ENCODE measurements around the gene TNS3.

The TNS3 gene

DNA sequence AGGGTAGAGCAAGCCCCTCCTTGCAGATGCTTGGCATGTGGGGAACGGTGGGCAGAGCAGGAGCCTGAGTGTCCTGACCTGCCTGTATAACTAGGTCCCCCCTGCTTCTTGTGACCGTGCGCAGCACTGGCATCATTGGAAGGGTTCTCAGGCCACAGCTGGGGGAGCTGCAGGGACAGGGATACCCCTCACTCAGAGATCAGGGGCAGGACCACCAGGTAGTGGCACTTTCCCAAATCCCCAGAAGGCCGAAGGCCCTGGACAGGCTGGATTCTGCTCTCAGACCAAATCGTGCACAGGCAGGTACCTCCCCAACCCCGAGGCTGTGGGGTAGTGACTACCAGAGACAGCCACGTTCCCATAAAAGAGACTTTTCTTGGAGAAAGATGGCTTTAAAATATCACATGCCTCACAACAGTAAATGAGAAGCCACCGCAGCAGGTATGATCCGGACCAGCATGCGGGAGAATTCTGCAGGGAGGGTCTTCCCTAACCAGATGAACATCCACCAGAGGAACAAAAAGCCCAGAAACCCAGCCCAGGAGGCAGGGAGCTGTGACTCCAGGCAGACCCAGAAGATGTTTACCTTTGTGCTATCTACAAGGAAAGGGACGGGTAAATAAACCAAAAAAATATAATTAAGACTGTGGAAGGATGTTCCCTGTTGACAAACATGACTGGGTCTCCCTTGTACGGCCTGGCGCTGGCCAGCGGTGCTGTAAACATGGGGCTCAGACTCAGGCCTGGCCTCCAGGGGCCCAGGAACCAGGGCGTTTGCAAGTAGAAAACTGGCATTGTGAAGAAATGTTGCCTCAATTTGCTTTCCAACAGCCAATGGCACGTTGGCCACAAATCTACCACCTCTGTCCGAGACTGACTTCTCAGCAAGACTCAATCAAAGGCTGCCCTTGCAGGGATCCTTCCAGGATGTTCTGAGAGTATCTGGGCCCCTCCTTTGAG is 180.0 kb downstream of the TNS3 start:
- Mint-ChIP-seq H3K27me3 (ENCODE audit: low read depth) (no peaks in the 10 kb centered on the region), H3K9me3 (no peaks in the 10 kb centered on the region), H3K36me3 (ENCODE audit: low read depth) (no peaks in the 10 kb centered on the region), H3K4me3 (no peak overlapping the region), H3K27ac (no peak overlapping the region), H3K4me1 (ENCODE audit: low read depth) (no peaks in the 10 kb centered on the region)

DNA sequence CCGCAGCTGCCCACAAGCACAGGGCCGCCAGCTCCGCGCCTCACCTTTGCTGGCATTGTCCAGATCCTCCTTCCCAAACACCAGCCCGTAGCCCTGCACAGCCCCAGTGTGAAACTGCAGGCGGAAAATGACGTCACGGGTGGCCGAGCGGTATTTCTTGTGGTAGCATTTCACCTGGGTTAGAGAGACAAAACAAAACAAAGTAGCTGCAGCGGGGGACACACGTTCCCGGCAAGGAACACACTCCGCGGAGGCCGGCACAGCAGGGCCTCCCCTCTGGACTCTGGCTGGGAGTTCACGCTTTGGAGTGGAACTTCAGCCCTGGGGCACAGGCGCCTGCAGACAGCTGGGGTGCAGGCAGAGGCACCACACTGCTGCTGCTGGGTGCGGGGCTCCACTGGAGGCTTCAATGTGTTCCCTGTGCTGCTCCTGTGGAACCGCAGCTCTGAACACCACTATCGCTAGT is 181.1 kb downstream of the TNS3 start:
- H3K4me3 Mint-ChIP-seq = no peak overlapping the region
- no peaks in the 10 kb centered on the region for H3K4me1 Mint-ChIP-seq (ENCODE audit: low read depth)
- H3K9me3 Mint-ChIP-seq = no peaks in the 10 kb centered on the region
- no peaks in the 10 kb centered on the region for H3K27me3 Mint-ChIP-seq (ENCODE audit: low read depth)
- no peak overlapping the region for H3K27ac Mint-ChIP-seq
- no peaks in the 10 kb centered on the region for H3K36me3 Mint-ChIP-seq (ENCODE audit: low read depth)

DNA sequence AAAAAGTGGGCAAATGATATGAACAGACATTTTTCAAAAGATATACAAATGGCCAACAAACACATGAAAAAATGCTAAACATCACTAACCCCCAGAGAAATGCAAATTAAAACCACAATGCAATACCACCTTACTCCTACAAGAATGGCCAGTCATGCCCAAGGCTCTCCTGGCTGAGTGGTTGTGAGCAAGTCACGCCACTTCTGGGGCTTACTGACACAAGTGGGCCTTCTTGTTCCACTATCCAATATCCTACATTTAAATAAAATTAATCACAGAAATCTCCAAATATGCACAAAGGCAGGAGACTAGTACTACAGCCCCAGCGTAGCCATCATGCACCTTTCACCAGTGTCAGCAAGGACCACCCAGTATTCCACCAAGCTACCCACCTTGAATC is 181.9 kb downstream of the TNS3 start:
- H3K4me3 Mint-ChIP-seq = no peak overlapping the region
- H3K36me3 Mint-ChIP-seq (ENCODE audit: low read depth) = no peaks in the 10 kb centered on the region
- H3K4me1 Mint-ChIP-seq (ENCODE audit: low read depth) = no peaks in the 10 kb centered on the region
- H3K27me3 Mint-ChIP-seq (ENCODE audit: low read depth) = no peaks in the 10 kb centered on the region
- H3K27ac Mint-ChIP-seq = no peak overlapping the region
- H3K9me3 Mint-ChIP-seq = no peaks in the 10 kb centered on the region

DNA sequence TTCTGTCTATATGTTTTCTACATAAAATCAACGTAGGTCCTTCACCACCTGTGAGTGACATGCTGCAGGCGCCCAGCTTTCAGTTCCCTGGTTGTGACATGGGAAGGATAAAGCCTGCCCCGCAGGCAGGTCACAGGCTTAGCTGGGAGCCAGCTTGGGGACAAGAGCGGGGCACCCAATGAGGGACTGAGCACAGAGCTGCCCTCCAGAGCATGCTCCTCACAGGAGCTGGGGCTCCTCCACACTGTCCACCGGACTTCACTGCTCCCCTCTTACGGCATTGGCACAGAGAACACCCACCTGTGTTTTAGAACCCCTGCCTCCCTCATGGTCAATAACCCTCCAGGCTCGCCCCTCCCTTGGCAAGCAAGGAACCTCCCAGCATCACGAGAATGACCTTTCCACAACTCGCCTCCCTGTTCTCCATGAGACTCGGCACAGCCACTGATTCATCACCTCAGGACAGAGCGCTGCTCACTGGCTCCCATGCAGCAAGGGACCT is 187.1 kb downstream of the TNS3 start:
- H3K27me3 Mint-ChIP-seq (ENCODE audit: low read depth) = no peaks in the 10 kb centered on the region
- no peaks in the 10 kb centered on the region for H3K36me3 Mint-ChIP-seq (ENCODE audit: low read depth)
- no peaks in the 10 kb centered on the region for H3K4me1 Mint-ChIP-seq (ENCODE audit: low read depth)
- no peak overlapping the region for H3K4me3 Mint-ChIP-seq
- H3K9me3 Mint-ChIP-seq = no peaks in the 10 kb centered on the region
- H3K27ac Mint-ChIP-seq = no peak overlapping the region

DNA sequence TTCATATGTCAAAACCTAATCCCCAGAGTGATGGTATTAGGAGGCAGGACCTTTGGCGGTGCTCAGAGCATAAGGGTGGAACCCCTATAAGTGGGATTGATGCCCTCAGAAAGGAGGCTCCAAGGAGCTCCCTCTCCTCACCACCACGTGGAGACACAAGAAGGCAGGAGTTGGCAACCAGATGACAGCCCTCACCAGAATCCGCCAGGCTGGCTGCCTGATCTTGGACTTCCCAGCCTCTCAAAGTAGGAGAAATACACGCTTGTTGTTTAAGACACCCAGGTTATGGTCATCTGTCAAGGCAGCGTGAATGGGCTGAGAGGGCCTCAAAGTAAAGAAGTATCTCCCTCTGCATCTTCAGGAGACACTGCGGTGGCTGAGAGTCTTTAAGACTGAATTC is 187.7 kb downstream of the TNS3 start:
- H3K9me3 Mint-ChIP-seq = no peaks in the 10 kb centered on the region
- H3K4me3 Mint-ChIP-seq = no peak overlapping the region
- H3K36me3 Mint-ChIP-seq (ENCODE audit: low read depth) = no peaks in the 10 kb centered on the region
- H3K27ac Mint-ChIP-seq = no peak overlapping the region
- no peaks in the 10 kb centered on the region for H3K27me3 Mint-ChIP-seq (ENCODE audit: low read depth)
- H3K4me1 Mint-ChIP-seq (ENCODE audit: low read depth) = no peaks in the 10 kb centered on the region

DNA sequence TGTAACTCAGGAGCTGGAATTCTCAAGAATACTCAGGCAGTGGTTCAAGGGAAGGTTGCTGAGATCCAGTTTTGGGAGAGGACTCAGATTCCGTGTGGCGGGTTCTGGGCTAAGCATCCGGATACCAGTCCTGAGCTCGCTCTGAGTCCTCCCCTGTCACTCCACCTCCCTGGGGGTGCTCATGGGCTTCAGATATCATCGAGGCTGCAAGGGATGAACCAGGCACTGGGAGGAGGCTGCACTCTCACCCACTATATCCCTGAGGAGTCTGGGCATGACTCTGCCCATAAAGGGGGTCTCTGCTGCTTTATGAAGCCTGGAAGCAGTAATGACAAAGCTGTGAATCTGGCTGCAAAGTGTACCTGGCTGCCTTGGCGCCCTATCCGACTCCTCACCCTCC is 188.5 kb downstream of the TNS3 start:
- no peak overlapping the region for H3K4me3 Mint-ChIP-seq

DNA sequence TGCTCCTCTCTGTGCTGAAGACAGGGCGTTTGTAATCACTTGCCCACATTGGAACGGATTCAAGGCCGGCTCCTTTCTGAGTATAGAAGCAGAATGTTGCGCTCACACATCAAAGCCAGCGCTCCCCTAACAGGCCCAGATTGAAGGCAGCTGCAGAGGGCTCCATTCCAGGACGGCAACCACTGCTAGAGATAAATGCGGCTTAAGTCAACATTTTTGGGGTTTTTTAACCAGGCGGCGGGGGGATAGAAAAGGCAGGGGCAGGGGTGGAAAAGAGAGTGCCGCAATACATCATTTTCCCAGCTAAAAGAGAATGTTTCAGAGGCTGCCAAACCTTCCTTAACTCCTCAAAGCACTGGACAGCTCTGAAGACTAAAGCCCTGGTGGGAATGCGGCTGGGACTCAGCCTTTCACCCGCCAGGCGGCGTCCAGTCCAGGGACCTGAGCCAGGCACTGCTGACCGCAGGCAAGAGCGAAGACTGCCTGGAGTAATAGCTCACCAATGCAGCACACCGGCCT is 189.6 kb downstream of the TNS3 start:
- Mint-ChIP-seq H3K27ac (no peak overlapping the region), H3K4me3 (no peak overlapping the region), H3K9me3 (no peaks in the 10 kb centered on the region), H3K27me3 (ENCODE audit: low read depth) (no peaks in the 10 kb centered on the region), H3K4me1 (ENCODE audit: low read depth) (no peaks in the 10 kb centered on the region), H3K36me3 (ENCODE audit: low read depth) (no peaks in the 10 kb centered on the region)

More for the DNA sequence above, 188.5 kb downstream of the TNS3 start:
- Mint-ChIP-seq H3K4me1 (ENCODE audit: low read depth) (no peaks in the 10 kb centered on the region), H3K36me3 (ENCODE audit: low read depth) (no peaks in the 10 kb centered on the region), H3K27me3 (ENCODE audit: low read depth) (no peaks in the 10 kb centered on the region), H3K9me3 (no peaks in the 10 kb centered on the region), H3K27ac (no peak overlapping the region)

DNA sequence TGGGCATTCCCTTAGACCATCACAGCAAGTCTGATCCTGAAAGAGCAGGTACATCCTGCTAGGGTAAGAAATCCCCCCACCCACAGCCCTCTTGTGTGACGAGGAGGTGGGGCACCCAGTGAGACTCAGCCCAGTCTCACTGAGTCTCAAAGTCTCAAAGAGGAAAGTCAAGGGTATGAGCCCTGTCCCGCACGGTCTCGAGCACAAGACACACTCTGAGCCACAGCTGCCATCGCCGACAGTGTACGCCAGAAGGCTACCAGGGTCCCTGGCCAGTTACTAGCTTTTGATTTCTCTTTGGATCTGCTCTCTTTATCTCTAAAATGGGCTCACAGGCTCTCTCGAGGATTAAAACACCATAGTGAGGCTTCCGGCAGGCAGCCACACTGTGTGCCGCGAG is 190.2 kb downstream of the TNS3 start:
- Mint-ChIP-seq H3K36me3 (ENCODE audit: low read depth) (no peaks in the 10 kb centered on the region), H3K4me1 (ENCODE audit: low read depth) (no peaks in the 10 kb centered on the region), H3K27ac (no peak overlapping the region), H3K9me3 (no peaks in the 10 kb centered on the region), H3K4me3 (no peak overlapping the region), H3K27me3 (ENCODE audit: low read depth) (no peaks in the 10 kb centered on the region)

DNA sequence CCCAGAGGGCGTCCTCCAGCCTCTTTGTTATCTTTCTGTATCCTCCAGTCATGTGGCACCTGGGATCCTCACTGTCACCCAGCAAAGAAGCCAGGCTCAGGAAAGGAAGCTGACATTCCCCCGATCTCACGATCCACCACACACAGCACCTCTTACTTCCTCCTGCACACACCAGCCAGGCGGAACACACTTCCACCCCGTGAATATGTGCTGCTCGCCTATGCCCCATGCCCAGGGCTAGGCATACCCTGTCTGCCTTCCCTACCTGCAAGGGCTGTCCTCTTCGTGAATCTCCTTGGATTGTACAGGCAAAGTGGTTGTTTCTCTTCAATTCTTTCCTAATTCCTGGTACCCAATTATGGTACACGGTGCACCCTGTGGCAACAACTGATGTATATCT is 191.0 kb downstream of the TNS3 start:
- Mint-ChIP-seq H3K9me3 (no peaks in the 10 kb centered on the region), H3K36me3 (ENCODE audit: low read depth) (no peaks in the 10 kb centered on the region), H3K27me3 (ENCODE audit: low read depth) (no peaks in the 10 kb centered on the region), H3K27ac (no peak overlapping the region), H3K4me1 (ENCODE audit: low read depth) (no peaks in the 10 kb centered on the region), H3K4me3 (no peak overlapping the region)

DNA sequence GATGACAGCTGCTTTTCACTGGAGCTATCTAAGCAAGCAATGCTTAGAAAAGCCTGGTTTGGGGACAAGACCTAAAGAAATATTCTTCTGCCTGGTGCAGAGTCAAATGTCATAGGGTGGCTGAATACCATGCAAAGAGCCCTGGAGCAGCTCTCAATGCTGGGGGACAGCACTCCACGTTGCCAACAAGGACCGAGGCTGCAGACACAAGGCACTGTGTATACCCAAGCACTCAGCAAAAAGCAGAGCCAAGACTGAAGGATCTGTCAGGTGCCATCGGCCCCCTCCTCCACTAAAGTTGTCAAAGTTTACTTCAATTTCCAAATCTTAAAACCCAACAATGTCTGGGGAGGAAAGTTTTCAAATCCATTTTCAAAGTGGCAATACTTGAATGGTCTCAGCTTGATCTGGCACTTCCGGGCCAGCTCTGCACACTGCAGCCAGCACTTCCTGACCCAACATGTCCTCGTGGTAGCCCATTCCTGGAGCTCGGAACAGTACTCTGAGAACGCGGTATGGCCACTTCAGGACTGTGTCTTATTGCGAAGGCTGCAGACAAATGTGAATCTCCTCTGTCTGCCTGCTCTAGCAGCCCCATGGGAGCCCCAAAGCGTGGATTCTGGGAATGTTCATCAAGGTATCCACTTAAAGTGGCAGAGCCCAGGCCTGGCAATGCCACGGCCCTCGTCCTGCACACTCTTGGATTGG is 191.8 kb downstream of the TNS3 start:
- no peaks in the 10 kb centered on the region for H3K27me3 Mint-ChIP-seq (ENCODE audit: low read depth)
- no peaks in the 10 kb centered on the region for H3K9me3 Mint-ChIP-seq
- H3K36me3 Mint-ChIP-seq (ENCODE audit: low read depth) = no peaks in the 10 kb centered on the region
- no peak overlapping the region for H3K27ac Mint-ChIP-seq
- H3K4me1 Mint-ChIP-seq (ENCODE audit: low read depth) = no peaks in the 10 kb centered on the region
- H3K4me3 Mint-ChIP-seq = no peak overlapping the region

DNA sequence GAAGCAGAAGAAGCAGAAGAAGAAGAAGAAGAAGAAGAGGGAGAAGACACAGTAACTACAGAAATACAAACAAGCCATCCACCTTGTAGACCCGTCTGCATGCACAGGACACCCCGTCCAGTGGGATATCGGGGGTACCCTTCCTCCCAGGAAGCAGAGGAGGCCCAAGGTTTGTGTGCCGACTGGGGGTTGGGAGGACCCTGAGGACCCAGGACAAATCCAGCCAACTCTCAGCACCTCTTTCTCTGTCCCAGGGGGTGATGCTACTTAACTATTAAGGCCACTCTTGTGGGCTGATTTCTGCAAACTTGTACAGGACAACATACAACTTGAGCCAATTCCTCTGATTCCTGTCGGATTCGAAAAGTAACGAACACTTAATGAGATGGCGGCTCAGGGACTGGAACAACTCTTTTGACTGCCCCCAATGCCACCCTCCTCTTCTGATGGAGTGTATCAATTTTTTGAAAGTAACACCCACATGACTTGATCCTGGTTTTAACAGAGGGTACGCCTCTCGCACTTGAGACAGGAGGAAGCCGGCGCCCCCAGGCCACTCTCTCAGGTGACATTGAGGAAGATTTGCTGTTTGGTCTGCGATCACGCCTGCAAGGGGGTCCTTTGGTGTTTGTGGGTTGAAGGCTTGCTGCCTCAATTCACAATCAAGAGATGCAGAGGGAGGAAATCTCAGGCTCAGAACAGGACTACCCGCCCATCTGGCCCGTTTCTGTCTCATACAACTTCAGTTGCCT is 192.6 kb downstream of the TNS3 start:
- H3K36me3 Mint-ChIP-seq (ENCODE audit: low read depth) = no peaks in the 10 kb centered on the region
- no peak overlapping the region for H3K27ac Mint-ChIP-seq
- H3K4me1 Mint-ChIP-seq (ENCODE audit: low read depth) = no peaks in the 10 kb centered on the region
- H3K27me3 Mint-ChIP-seq (ENCODE audit: low read depth) = no peaks in the 10 kb centered on the region
- no peaks in the 10 kb centered on the region for H3K9me3 Mint-ChIP-seq
- H3K4me3 Mint-ChIP-seq = no peak overlapping the region

DNA sequence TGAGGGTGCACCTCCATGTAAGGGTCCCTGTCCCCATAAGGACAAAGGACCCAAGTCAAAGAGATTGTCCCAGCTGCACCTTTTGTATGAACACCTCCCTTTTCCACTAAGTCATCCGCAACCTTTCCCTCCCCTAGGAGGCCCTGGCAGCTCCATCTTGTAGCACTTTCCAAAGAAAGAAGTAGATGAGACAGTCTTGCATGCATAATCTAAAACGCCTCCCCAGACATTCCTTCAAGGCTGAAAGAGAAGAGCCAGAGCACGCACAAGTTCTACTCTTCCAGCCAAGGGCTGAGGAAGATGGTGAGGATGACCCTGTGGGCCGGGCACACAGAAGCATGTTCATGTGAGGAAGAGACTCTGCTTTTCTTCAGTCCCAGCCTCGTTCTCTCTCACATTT is 194.4 kb downstream of the TNS3 start:
- Mint-ChIP-seq H3K27me3 (ENCODE audit: low read depth) (no peaks in the 10 kb centered on the region), H3K27ac (no peak overlapping the region), H3K36me3 (ENCODE audit: low read depth) (no peaks in the 10 kb centered on the region), H3K4me3 (no peak overlapping the region), H3K9me3 (no peaks in the 10 kb centered on the region), H3K4me1 (ENCODE audit: low read depth) (no peaks in the 10 kb centered on the region)

DNA sequence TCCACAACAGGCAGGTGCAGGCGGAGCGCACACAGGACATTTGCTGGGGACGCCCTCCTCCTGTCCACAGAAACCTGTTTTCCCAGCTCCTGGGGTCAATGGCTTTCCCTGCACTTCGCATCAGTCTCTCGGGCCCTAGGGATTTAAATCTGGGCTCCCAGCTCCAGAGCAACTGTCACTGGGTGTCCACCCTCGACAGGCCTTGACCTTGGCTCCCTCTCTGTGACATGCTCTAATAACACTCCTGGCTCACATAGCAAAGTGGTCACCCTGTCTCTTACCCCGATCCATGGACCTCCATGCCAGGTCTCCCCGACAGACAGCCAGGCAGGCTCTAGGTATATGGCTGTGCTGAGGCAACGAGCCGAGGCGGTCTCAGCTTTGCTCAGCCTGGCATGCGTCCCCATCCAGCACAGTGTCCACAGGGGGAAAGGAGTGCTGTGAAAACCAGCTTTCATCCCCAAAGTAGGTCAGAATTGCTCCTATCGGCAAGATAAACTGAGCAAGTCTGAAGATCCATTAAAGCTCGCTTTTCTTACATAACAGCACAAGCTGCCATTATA is 195.6 kb downstream of the TNS3 start:
- no peaks in the 10 kb centered on the region for H3K9me3 Mint-ChIP-seq
- H3K36me3 Mint-ChIP-seq (ENCODE audit: low read depth) = no peaks in the 10 kb centered on the region

DNA sequence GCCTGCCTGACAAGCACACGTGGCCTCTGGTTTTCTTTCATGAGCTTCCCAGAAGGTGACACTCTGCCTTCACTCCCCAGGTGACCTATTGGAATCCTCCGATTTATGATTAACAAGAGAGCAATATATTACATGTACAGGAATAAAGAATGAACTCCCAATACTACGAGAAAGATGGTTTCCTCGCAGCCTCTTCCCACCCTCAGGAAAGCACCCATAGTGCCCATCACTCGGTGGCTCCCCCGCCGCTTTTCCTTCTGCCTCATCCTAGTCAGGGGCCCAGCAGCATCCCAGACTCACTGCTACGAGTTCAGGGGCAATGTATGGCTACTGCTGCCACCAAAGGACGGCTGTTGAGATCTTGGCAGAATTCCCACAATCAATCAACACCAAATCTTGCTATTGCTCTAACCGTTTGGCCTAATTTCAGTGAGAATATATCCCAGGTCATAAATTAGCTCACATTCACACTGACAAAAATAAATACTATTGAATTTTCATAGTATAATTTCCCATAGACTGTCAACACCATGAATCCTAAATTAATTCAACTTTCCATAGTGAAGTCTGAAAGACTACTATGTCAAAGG is 196.3 kb downstream of the TNS3 start:
- Mint-ChIP-seq H3K36me3 (ENCODE audit: low read depth) (no peaks in the 10 kb centered on the region), H3K9me3 (no peaks in the 10 kb centered on the region), H3K4me1 (ENCODE audit: low read depth) (no peaks in the 10 kb centered on the region), H3K27me3 (ENCODE audit: low read depth) (no peaks in the 10 kb centered on the region), H3K4me3 (no peak overlapping the region), H3K27ac (no peak overlapping the region)

More for the DNA sequence above, 195.6 kb downstream of the TNS3 start:
- no peaks in the 10 kb centered on the region for H3K27me3 Mint-ChIP-seq (ENCODE audit: low read depth)
- H3K27ac Mint-ChIP-seq = no peak overlapping the region
- no peaks in the 10 kb centered on the region for H3K4me1 Mint-ChIP-seq (ENCODE audit: low read depth)
- H3K4me3 Mint-ChIP-seq = no peak overlapping the region

Data from T-helper 1 cell treated with Interleukin-12 subunit alpha and Interleukin-12 subunit beta and Interleukin-4 antibody, amounts not matched to agents 30 μg/mL and 1 μg/mL, for 36 hours (primary cell).